HEK293T (cell line): ENCODE measurements around the gene ABCC8.

Source experiments
- BHLHE40 ChIP-seq: fragments of 450-650 bp; IDR thresholded peaks from 2 replicates; pipeline ENCODE4 v1.6.1; 2016; ENCODE audit warnings: mild to moderate bottlenecking, moderate library complexity, borderline replicate concordance
- FOXK2 ChIP-seq: fragments of 450-650 bp; IDR thresholded peaks from 2 replicates; pipeline ENCODE4 v1.6.1; 2016; ENCODE audit warnings: mild to moderate bottlenecking
- FOXM1 ChIP-seq: fragments of 450-650 bp; IDR thresholded peaks from 2 replicates; pipeline ENCODE4 v1.6.1; 2017; ENCODE audit warnings: mild to moderate bottlenecking, borderline replicate concordance
- NFRKB ChIP-seq: fragments of 450-650 bp; IDR thresholded peaks from 2 replicates; pipeline ENCODE4 v1.6.1; 2016; ENCODE audit warnings: mild to moderate bottlenecking, moderate library complexity
- SP1 ChIP-seq: fragments of 450-650 bp; IDR thresholded peaks from 2 replicates; pipeline ENCODE4 v1.6.1; 2017

GRCh38 chr11:17376493-17376892 is 100.2 kb downstream of the ABCC8 start:
- TF ChIP-seq FOXK2: no peak
- TF ChIP-seq NFRKB: no peak
- no peak for TF ChIP-seq BHLHE40
- TF ChIP-seq SP1: no peak
- TF ChIP-seq FOXM1: no peak
